SK-N-SH (cell line): Measurements from ENCODE around the gene POLR3H. TPM values are rescaled to one million over a fixed set of nuclear protein-coding genes. Genes with fewer than 3 reads are reported as not detected.

Experiments
- CTCF ChIA-PET: fragments of 300-600, 350-600 bp; formaldehyde crosslinking; extraction: SDS; loops from one replicate; lab custom pipeline; 2021; lab: Yijun Ruan, JAX
- POLR2A ChIA-PET: fragments of 350-600 bp; sonication (Branson Sonifier 250); formaldehyde crosslinking; extraction: SDS; loops from one replicate; lab custom pipeline; 2020; ENCODE audit warnings: antibody characterized with exemption, inconsistent platforms; lab: Yijun Ruan, JAX
- DNase-seq: peaks from one replicate; pipeline ENCODE4 v3.0.0; 2012
- H2AFZ ChIP-seq: fragments of 200-600 bp; sonication (generic); 2 replicates; pipeline ENCODE4 v1.8.1; 2016; ENCODE audit warnings: antibody characterized with exemption, mild to moderate bottlenecking, low read depth
- H3F3A ChIP-seq: fragments of 200-600 bp; sonication (generic); replicated peaks from 2 replicates; pipeline ENCODE3; 2016; ENCODE audit warnings: antibody characterized with exemption, mild to moderate bottlenecking; ENCODE audit not compliant: insufficient read depth
- H3K27ac ChIP-seq, 2 experiments: fragments of 200-500 bp in 1 of 2; fragments of 200-600 bp in 1 of 2; sonication (Bioruptor generic) in 1 of 2; sonication (generic), shearing (Covaris generic) in 1 of 2; 2 replicates each; pipeline versions ENCODE4 v1.5.1 to v1.6.1; 2014 to 2016; ENCODE audit warnings: low read depth in 2 of 2, inconsistent platforms in 1 of 2, low read length in 1 of 2, mild to moderate bottlenecking in 1 of 2, mixed read lengths in 1 of 2
- H3K27me3 ChIP-seq: fragments of 200-600 bp; sonication (generic), shearing (Covaris generic); 2 replicates; pipeline ENCODE4 v1.6.1; 2016; ENCODE audit warnings: mixed run types; ENCODE audit not compliant: insufficient read depth
- H3K36me3 ChIP-seq, 2 experiments: fragments of 200-500 bp in 1 of 2; fragments of 200-600 bp in 1 of 2; sonication (Bioruptor generic) in 1 of 2; sonication (generic) in 1 of 2; replicated peaks in 1 of 2; 2 replicates each; pipeline versions ENCODE3 to v1.5.1; 2014 to 2016; ENCODE audit warnings: low read length in 1 of 2, mild to moderate bottlenecking in 1 of 2; ENCODE audit not compliant: insufficient read depth in 2 of 2, control insufficient read depth in 1 of 2
- H3K4me1 ChIP-seq, 2 experiments: fragments of 200-500 bp in 1 of 2; fragments of 200-600 bp in 1 of 2; sonication (Bioruptor generic) in 1 of 2; sonication (generic), shearing (Covaris generic) in 1 of 2; 2 replicates each; pipeline versions ENCODE4 v1.5.1 to v1.6.1; 2014 to 2016; ENCODE audit warnings: low read depth in 1 of 2, low read length in 1 of 2, mixed run types in 1 of 2; ENCODE audit not compliant: insufficient read depth in 2 of 2, control insufficient read depth in 1 of 2
- H3K4me2 ChIP-seq: fragments of 200-600 bp; sonication (generic), shearing (Covaris generic); 2 replicates; pipeline ENCODE4 v1.6.1; 2017; ENCODE audit warnings: mixed run types
- H3K4me3 ChIP-seq, 2 experiments: fragments of 200-500 bp in 1 of 2; fragments of 200-600 bp in 1 of 2; sonication (Bioruptor generic) in 1 of 2; sonication (generic), shearing (Covaris generic) in 1 of 2; 2 replicates each; pipeline versions ENCODE4 v1.5.1 to v1.8.1; 2014 to 2016; ENCODE audit warnings: low read depth in 2 of 2, inconsistent platforms in 1 of 2, low read length in 1 of 2, mild to moderate bottlenecking in 1 of 2, mixed read lengths in 1 of 2, moderate library complexity in 1 of 2
- H3K79me2 ChIP-seq: fragments of 200-600 bp; sonication (generic); 2 replicates; pipeline ENCODE4 v1.8.1; 2017; ENCODE audit warnings: mild to moderate bottlenecking; ENCODE audit not compliant: insufficient read depth
- H3K9ac ChIP-seq: fragments of 200-600 bp; sonication (generic); 2 replicates; pipeline ENCODE4 v1.6.1; 2017; ENCODE audit warnings: mixed run types
- H3K9me2 ChIP-seq: fragments of 200-600 bp; sonication (generic); 2 replicates; pipeline ENCODE4 v1.6.1; 2017; ENCODE audit warnings: mixed run types
- H3K9me3 ChIP-seq: fragments of 200-600 bp; sonication (generic); 2 replicates; pipeline ENCODE4 v1.6.1; 2017; ENCODE audit warnings: mixed run types, mild to moderate bottlenecking, moderate library complexity
- H4K20me1 ChIP-seq: fragments of 200-600 bp; sonication (generic); 2 replicates; pipeline ENCODE4 v1.6.1; 2017; ENCODE audit warnings: mild to moderate bottlenecking, mixed run types; ENCODE audit not compliant: insufficient read depth
- EP300 ChIP-seq, 2 experiments: IDR thresholded peaks; 2 replicates each; pipeline versions ENCODE4 v1.4.0 to v1.6.1; 2012; ENCODE audit warnings: borderline replicate concordance in 1 of 2, low read depth in 1 of 2, low read length in 1 of 2
- FOXM1 ChIP-seq: IDR thresholded peaks from 2 replicates; pipeline ENCODE4 v1.4.0; 2012; ENCODE audit warnings: low read depth, mild to moderate bottlenecking
- GABPA ChIP-seq: IDR thresholded peaks from 2 replicates; pipeline ENCODE4 v1.4.0; 2012; ENCODE audit warnings: low read depth, mild to moderate bottlenecking
- GATA2 ChIP-seq: sonication (generic); formaldehyde crosslinking; IDR thresholded peaks from 2 replicates; pipeline ENCODE4 v1.5.0; 2020; ENCODE audit warnings: mild to moderate bottlenecking, missing genetic modification reagents
- JUND ChIP-seq: IDR thresholded peaks from 2 replicates; pipeline ENCODE4 v1.4.0; 2012
- POLR2AphosphoS5 ChIP-seq: IDR thresholded peaks from 2 replicates; pipeline ENCODE4 v1.6.1; 2012; ENCODE audit warnings: low read depth, low read length
- RAD21 ChIP-seq: IDR thresholded peaks from 2 replicates; pipeline ENCODE4 v1.6.1; 2012; ENCODE audit warnings: mild to moderate bottlenecking, low read length
- RCOR1 ChIP-seq: fragments of 150-350 bp; IDR thresholded peaks from 2 replicates; pipeline ENCODE4 v1.6.1; 2017; ENCODE audit warnings: antibody characterized with exemption, low read length
- RFX5 ChIP-seq: IDR thresholded peaks from 2 replicates; pipeline ENCODE4 v1.6.1; 2012; ENCODE audit warnings: mild to moderate bottlenecking, improper control_type of control experiment, low read length
- RXRA ChIP-seq: IDR thresholded peaks from 2 replicates; pipeline ENCODE4 v1.4.0; 2012; ENCODE audit warnings: low read depth, mild to moderate bottlenecking, borderline replicate concordance
- SMC3 ChIP-seq: IDR thresholded peaks from 2 replicates; pipeline ENCODE4 v1.6.1; 2012; ENCODE audit warnings: low read depth, low read length, improper control_type of control experiment
- TAF1 ChIP-seq: IDR thresholded peaks from 2 replicates; pipeline ENCODE4 v1.6.1; 2012; ENCODE audit warnings: low read depth, mild to moderate bottlenecking, low read length, moderate library complexity, borderline replicate concordance
- TCF12 ChIP-seq: IDR thresholded peaks from 2 replicates; pipeline ENCODE4 v1.4.0; 2012
- TEAD4 ChIP-seq: IDR thresholded peaks from 2 replicates; pipeline ENCODE4 v1.4.0; 2012; ENCODE audit warnings: mild to moderate bottlenecking, borderline replicate concordance; ENCODE audit not compliant: insufficient read depth
- WGBS: methylation state at CpG from one replicate; pipeline ENCODE4 v1.1.6; 2017; ENCODE audit warnings: low lambda C conversion rate; 5-methylcytosine and 5-hydroxymethylcytosine counted together
- polyA plus RNA-seq, 3 experiments: library from polyadenylated mRNA; depleted of rRNA; stranded (reverse); fragments of >200 nt; gene quantifications; 2 replicates each; pipeline ENCODE4 v1.2.3, GENCODE V29; 2012
- TF ChIP-seq, protein P1 (sequence below): fragments of 150-350 bp; IDR thresholded peaks from 2 replicates; pipeline ENCODE4 v1.6.1; 2017; ENCODE audit warnings: antibody characterized with exemption, low read length, low read depth, borderline replicate concordance
- TF ChIP-seq, protein P2 (sequence below): IDR thresholded peaks from 2 replicates; pipeline ENCODE4; 2012
- TF ChIP-seq, protein P3 (sequence below): IDR thresholded peaks from 2 replicates; pipeline ENCODE4 v1.4.0; 2012; ENCODE audit warnings: low read depth, borderline replicate concordance

The POLR3H gene
- polyA plus RNA-seq, 1 of the 3 experiments (the other 2 are of a cell fraction): 22.9 TPM

DNA sequence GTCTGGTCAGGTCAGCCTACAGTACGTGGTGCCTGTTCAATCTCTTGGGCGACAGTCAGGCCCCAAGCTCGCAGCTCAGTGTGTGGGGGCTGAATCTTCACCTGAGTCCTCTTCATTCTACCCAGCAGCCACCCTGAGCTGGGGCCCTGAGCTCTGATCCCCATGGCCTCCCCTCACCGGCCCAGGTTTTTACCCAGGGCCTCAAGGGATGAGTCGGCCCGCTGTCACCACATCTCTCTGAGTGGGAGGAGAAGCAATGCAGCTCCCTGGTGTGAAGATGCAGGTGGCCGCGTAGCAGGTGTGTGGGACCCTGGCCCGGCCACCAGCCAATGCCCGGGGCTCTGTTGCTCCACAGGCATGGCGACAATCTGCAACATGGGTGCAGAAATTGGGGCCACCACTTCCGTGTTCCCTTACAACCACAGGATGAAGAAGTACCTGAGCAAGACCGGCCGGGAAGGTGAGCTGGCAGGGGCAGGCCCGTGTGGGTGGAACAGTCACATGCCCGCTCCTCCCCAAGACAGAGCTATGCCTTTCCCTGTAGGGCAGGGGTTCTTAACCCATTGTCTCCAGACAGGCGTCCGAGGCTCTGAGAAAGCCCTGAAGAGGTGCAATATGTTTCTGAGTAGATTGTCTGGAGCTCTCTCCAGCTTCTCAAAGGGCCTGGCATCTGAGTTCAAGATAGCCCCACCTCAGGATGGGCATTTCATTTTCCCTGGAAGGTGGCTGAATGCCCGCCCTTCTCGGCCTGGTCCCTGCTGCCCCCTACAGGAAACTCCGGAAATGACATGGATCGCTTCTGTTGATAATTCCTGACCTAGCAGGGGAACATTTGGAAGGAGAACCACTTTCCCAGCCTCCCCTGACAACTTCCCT lies 26.9 kb downstream of the POLR3H start (continued):
- TF ChIP-seq SMC3 (peak; percentile 45; the same call in 1 of the 2 replicates), RAD21 (peak; percentile 81)

DNA sequence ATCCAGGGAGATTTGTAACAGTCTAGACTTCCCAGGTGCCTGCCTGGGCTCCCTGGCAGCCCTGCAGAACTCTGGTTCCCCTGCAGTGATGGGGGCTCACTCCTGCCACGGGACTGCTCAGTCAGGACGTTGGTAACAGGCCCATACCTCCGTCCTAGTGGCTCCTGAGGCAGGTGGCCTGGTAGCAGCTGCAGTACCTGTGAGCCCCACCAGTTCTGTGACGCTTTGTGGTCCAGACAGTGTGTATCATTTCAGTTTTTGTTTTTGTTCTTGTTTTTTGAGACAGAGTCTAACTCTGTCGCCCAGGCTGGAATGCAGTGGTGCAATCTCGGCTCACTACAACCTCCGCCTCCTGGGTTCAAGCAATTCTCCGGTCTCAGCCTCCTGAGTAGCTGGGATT lies 27.8 kb downstream of the POLR3H start:
- Histone ChIP-seq H3K9me3 (no peaks in the 10 kb centered on the region), H3F3A (no peaks in the 10 kb centered on the region), H3K36me3 (peaks cover 0 to 6% of the 10 kb centered on the region in 2 experiments), H4K20me1 (no peaks in the 10 kb centered on the region), H3K4me2 (no peak overlapping the region), H3K27me3 (no peaks in the 10 kb centered on the region), H3K4me1 (peaks cover 2 to 11% of the 10 kb centered on the region in 2 experiments; a peak in 2 of 4 replicates), H3K9me2 (no peaks in the 10 kb centered on the region), H3K79me2 (no peaks in the 10 kb centered on the region), H3K27ac (no peak overlapping the region), H3K4me3 (no peak overlapping the region), H3K9ac (no peak overlapping the region), H2AFZ (no peak overlapping the region)
- CTCF ChIA-PET: interaction anchor here (1.1 to 4.3 kb wide), 5 partner anchors 7 to 114 kb away, joined by 3 to 69 read pairs (median 11); partner anchors contain the start of genes ACO2 and PHF5A
- no peak for TF ChIP-seq TCF12
- TF ChIP-seq RCOR1: no peak
- TF ChIP-seq RAD21: no peak
- TF ChIP-seq, protein P1, sequence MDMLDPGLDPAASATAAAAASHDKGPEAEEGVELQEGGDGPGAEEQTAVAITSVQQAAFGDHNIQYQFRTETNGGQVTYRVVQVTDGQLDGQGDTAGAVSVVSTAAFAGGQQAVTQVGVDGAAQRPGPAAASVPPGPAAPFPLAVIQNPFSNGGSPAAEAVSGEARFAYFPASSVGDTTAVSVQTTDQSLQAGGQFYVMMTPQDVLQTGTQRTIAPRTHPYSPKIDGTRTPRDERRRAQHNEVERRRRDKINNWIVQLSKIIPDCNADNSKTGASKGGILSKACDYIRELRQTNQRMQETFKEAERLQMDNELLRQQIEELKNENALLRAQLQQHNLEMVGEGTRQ: no peak
- TF ChIP-seq GATA2: no peak
- TF ChIP-seq TEAD4: no peak
- TF ChIP-seq GABPA: no peak
- no peak for TF ChIP-seq TAF1
- TF ChIP-seq, protein P2, sequence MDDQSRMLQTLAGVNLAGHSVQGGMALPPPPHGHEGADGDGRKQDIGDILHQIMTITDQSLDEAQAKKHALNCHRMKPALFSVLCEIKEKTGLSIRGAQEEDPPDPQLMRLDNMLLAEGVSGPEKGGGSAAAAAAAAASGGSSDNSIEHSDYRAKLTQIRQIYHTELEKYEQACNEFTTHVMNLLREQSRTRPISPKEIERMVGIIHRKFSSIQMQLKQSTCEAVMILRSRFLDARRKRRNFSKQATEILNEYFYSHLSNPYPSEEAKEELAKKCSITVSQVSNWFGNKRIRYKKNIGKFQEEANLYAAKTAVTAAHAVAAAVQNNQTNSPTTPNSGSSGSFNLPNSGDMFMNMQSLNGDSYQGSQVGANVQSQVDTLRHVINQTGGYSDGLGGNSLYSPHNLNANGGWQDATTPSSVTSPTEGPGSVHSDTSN: no peak
- TF ChIP-seq FOXM1: no peak
- TF ChIP-seq, protein P3, sequence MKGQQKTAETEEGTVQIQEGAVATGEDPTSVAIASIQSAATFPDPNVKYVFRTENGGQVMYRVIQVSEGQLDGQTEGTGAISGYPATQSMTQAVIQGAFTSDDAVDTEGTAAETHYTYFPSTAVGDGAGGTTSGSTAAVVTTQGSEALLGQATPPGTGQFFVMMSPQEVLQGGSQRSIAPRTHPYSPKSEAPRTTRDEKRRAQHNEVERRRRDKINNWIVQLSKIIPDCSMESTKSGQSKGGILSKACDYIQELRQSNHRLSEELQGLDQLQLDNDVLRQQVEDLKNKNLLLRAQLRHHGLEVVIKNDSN: no peak
- no peak for TF ChIP-seq RXRA
- no peak for TF ChIP-seq POLR2AphosphoS5
- no peak for TF ChIP-seq RFX5
- no peak for TF ChIP-seq EP300 (IDR thresholded peaks at IDR 0.05; ENCODE audit: borderline replicate concordance in 1 of 2, low read depth in 1 of 2, low read length in 1 of 2)
- TF ChIP-seq JUND: no peak
- 98% methylated on average over 4 of the region's 8 CpGs for WGBS
- POLR2A ChIA-PET: interaction anchor here (1.1 kb wide), 1 partner anchor 114 kb away, joined by 4 read pairs; no protein-coding TSS in a partner anchor
- no peak for DNase-seq
